Neural progenitor cell (in vitro differentiated cells): ENCODE data around the gene SLC27A5. TPM values are rescaled to one million over a fixed set of nuclear protein-coding genes. Genes with fewer than 3 reads are reported as not detected.

Experiments used
- DNase-seq: peaks from one replicate; pipeline ENCODE4 v3.0.0-alpha.2; 2016; ENCODE audit warnings: low spot score
- H2AFZ ChIP-seq: fragments of 200-600 bp; sonication (generic); replicated peaks from 2 replicates; pipeline ENCODE4 v1.6.1; 2016; ENCODE audit warnings: antibody characterized with exemption
- H3F3A ChIP-seq: fragments of 200-600 bp; sonication (generic); 2 replicates; pipeline ENCODE4 v1.6.1; 2016; ENCODE audit warnings: antibody characterized with exemption, low read depth
- H3K27ac ChIP-seq: fragments of 200-600 bp; sonication (generic); 2 replicates; pipeline ENCODE4 v1.5.1; 2016; ENCODE audit warnings: mild to moderate bottlenecking
- H3K27me3 ChIP-seq: fragments of 200-600 bp; sonication (generic); 2 replicates; pipeline ENCODE4 v1.6.1; 2016; ENCODE audit warnings: mild to moderate bottlenecking, moderate library complexity
- H3K36me3 ChIP-seq: fragments of 200-600 bp; sonication (generic); 2 replicates; pipeline ENCODE4 v1.5.1; 2016
- H3K4me1 ChIP-seq: fragments of 200-600 bp; sonication (generic); 2 replicates; pipeline ENCODE4 v1.6.1; 2016; ENCODE audit warnings: mixed run types
- H3K4me2 ChIP-seq: fragments of 200-600 bp; sonication (generic); 2 replicates; pipeline ENCODE4 v1.6.1; 2016
- H3K4me3 ChIP-seq: fragments of 200-600 bp; sonication (generic); 2 replicates; pipeline ENCODE4 v1.5.1; 2016
- H3K79me2 ChIP-seq: fragments of 200-600 bp; sonication (generic); 2 replicates; pipeline ENCODE4 v1.6.1; 2016; ENCODE audit warnings: low read depth
- H3K9ac ChIP-seq: fragments of 200-600 bp; sonication (generic); 2 replicates; pipeline ENCODE4 v1.6.1; 2016
- H3K9me3 ChIP-seq: fragments of 200-600 bp; sonication (generic); 2 replicates; pipeline ENCODE4 v1.5.1; 2016; ENCODE audit warnings: low read depth
- H4K20me1 ChIP-seq: fragments of 200-600 bp; sonication (generic); 2 replicates; pipeline ENCODE4 v1.6.1; 2016; ENCODE audit warnings: low read depth
- H3K27ac Mint-ChIP-seq: 3 replicates; pipeline ENCODE4 v1.8.0; 2021; ENCODE audit warnings: mixed read lengths
- H3K27me3 Mint-ChIP-seq: 2 replicates; pipeline ENCODE4 v1.8.0; 2022; ENCODE audit warnings: low read depth, mild to moderate bottlenecking, inconsistent platforms, moderate library complexity, mixed read lengths; ENCODE audit not compliant: insufficient read depth
- H3K36me3 Mint-ChIP-seq: 3 replicates; pipeline ENCODE4 v1.8.0; 2021; ENCODE audit warnings: mixed read lengths
- H3K4me1 Mint-ChIP-seq: 3 replicates; pipeline ENCODE4 v1.8.0; 2021; ENCODE audit warnings: mixed read lengths
- H3K4me3 Mint-ChIP-seq: 3 replicates; pipeline ENCODE4 v1.8.0; 2021; ENCODE audit warnings: mild to moderate bottlenecking, moderate library complexity, mixed read lengths
- H3K9me3 Mint-ChIP-seq: 3 replicates; pipeline ENCODE4 v1.8.0; 2020; ENCODE audit warnings: mixed read lengths
- CTCF ChIP-seq: fragments of 200-600 bp; sonication (generic); IDR thresholded peaks from 2 replicates; pipeline ENCODE4 v1.5.1; 2017; ENCODE audit warnings: antibody characterized with exemption, mild to moderate bottlenecking
- EZH2 ChIP-seq: fragments of 200-600 bp; sonication (generic); IDR thresholded peaks from 2 replicates; pipeline ENCODE4 v1.6.1; 2017; ENCODE audit warnings: antibody characterized with exemption, mild to moderate bottlenecking, moderate library complexity
- EZH2phosphoT487 ChIP-seq: fragments of 200-600 bp; sonication (generic); IDR thresholded peaks from 2 replicates; pipeline ENCODE4 v1.6.1; 2017; ENCODE audit warnings: antibody characterized with exemption
- total RNA-seq: library from RNA; depleted of rRNA; stranded (reverse); fragments of >200 nt; gene quantifications from 2 replicates; pipeline ENCODE4 v1.2.3, GENCODE V29; 2015; ENCODE audit warnings: low replicate concordance

Gene SLC27A5
- total RNA-seq, 1 donor from 2014 or later: 17.1 TPM

GRCh38 chr19:58519087-58519354 lies 7.2 kb upstream of the SLC27A5 start:
- peak overlapping the region; percentile 56 for H3K9ac ChIP-seq
- H3K27ac ChIP-seq: peak overlapping the region; percentile 69
- peaks cover 4% of the 10 kb centered on the region for H4K20me1 ChIP-seq
- H2AFZ ChIP-seq: peak overlapping the region; percentile 20
- H3K79me2 ChIP-seq: peaks cover 49% of the 10 kb centered on the region
- peak; percentile 89 for DNase-seq
- H3K9me3 ChIP-seq: no peaks in the 10 kb centered on the region
- peak overlapping the region; percentile 87 for H3K4me2 ChIP-seq
- no peaks in the 10 kb centered on the region for H3K36me3 ChIP-seq
- H3K4me3 ChIP-seq: peak overlapping the region; percentile 54
- H3K9me3 Mint-ChIP-seq: no peaks in the 10 kb centered on the region
- peaks cover 16% of the 10 kb centered on the region for H3K4me1 ChIP-seq
- peak overlapping the region; percentile 94 for H3K4me3 Mint-ChIP-seq
- H3K27me3 ChIP-seq: no peaks in the 10 kb centered on the region
- H3K4me1 Mint-ChIP-seq: peaks cover 33% of the 10 kb centered on the region
- TF ChIP-seq EZH2phosphoT487 (no peak), EZH2 (no peak), CTCF (peak; percentile 55)
- peaks cover 60% of the 10 kb centered on the region for H3F3A ChIP-seq
- peaks cover 12% of the 10 kb centered on the region for H3K27me3 Mint-ChIP-seq
- H3K27ac Mint-ChIP-seq: peak overlapping the region; percentile 99
- peaks cover 13% of the 10 kb centered on the region for H3K36me3 Mint-ChIP-seq

GRCh38 chr19:58518256-58519086 lies 6.7 kb upstream of the SLC27A5 start:
- H2AFZ ChIP-seq: no peak overlapping the region
- peaks cover 16% of the 10 kb centered on the region for H3K4me1 ChIP-seq
- TF ChIP-seq EZH2phosphoT487 (no peak), CTCF (no peak), EZH2 (no peak)
- H3K27ac ChIP-seq: peak overlapping the region; percentile 69
- peak overlapping the region; percentile 99 for H3K27ac Mint-ChIP-seq
- H3K4me1 Mint-ChIP-seq: peaks cover 33% of the 10 kb centered on the region
- H3K27me3 Mint-ChIP-seq: peaks cover 12% of the 10 kb centered on the region
- H3K79me2 ChIP-seq: peaks cover 49% of the 10 kb centered on the region
- H4K20me1 ChIP-seq: peaks cover 4% of the 10 kb centered on the region
- H3K4me2 ChIP-seq: peak overlapping the region; percentile 87
- no peaks in the 10 kb centered on the region for H3K36me3 ChIP-seq
- no peaks in the 10 kb centered on the region for H3K9me3 ChIP-seq
- H3K36me3 Mint-ChIP-seq: peaks cover 13% of the 10 kb centered on the region
- H3F3A ChIP-seq: peaks cover 60% of the 10 kb centered on the region
- no peaks in the 10 kb centered on the region for H3K9me3 Mint-ChIP-seq
- H3K27me3 ChIP-seq: no peaks in the 10 kb centered on the region
- H3K9ac ChIP-seq: peak overlapping the region; percentile 56
- H3K4me3 ChIP-seq: peak overlapping the region; percentile 54
- H3K4me3 Mint-ChIP-seq: peak overlapping the region; percentile 94
- DNase-seq: no peak

- peaks cover 16% of the 10 kb centered on the region for H3K4me1 ChIP-seq
- H3K27me3 ChIP-seq: no peaks in the 10 kb centered on the region
- TF ChIP-seq CTCF (peak; percentile 34), EZH2phosphoT487 (no peak)
- no peaks in the 10 kb centered on the region for H3K9me3 Mint-ChIP-seq
- peaks cover 8% of the 10 kb centered on the region for H4K20me1 ChIP-seq
- no peak overlapping the region for H3K27ac ChIP-seq
- peaks cover 8% of the 10 kb centered on the region for H3K27me3 Mint-ChIP-seq
- no peaks in the 10 kb centered on the region for H3K9me3 ChIP-seq
- DNase-seq: no peak
- H3F3A ChIP-seq: peaks cover 51% of the 10 kb centered on the region
- no peak overlapping the region for H2AFZ ChIP-seq
- H3K4me3 Mint-ChIP-seq: no peak overlapping the region
- no peak overlapping the region for H3K4me2 ChIP-seq
- H3K36me3 Mint-ChIP-seq: peaks cover 13% of the 10 kb centered on the region
- H3K4me1 Mint-ChIP-seq: peaks cover 33% of the 10 kb centered on the region
- no peak overlapping the region for H3K27ac Mint-ChIP-seq
- H3K79me2 ChIP-seq: peaks cover 49% of the 10 kb centered on the region
- H3K9ac ChIP-seq: no peak overlapping the region
- H3K4me3 ChIP-seq: no peak overlapping the region
- no peaks in the 10 kb centered on the region for H3K36me3 ChIP-seq
These were observed 5.4 kb upstream of the SLC27A5 start for GRCh38 chr19:58516964-58517833.
